Measurements from ENCODE around the gene WASL. TPM values are rescaled to one million over a fixed set of nuclear protein-coding genes. Genes with fewer than 3 reads are reported as not detected.
"Not testable (repeated sequence)": the region's sequence is repeated elsewhere in the genome, so short reads cannot be mapped to it uniquely, and the experiment has no call there.

Gene WASL
- total RNA-seq, 6 experiments from 2014 or later = 22.7 to 27.6 (median 26.5) TPM

DNA sequence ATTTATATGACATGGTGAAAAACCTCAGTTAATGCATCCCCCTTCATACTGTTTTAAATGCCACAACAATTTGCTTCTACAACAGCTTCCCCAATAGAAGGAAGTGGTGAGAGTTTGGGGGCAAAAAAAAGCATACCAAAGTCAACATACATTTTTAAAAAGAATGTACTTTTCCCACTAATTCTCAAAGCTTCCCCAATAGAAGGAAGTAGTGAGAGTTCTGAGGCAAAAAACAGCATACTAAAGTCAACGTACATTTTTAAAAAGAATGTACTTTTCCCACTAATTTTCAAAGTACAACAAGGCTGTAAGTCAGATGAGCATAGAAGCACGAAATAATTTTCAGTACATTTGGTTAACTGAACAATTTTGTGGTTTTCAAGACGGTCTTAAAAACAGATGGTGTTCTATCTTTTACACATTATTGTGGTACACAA is 24.0 kb downstream of the WASL start:
- Mint-ChIP-seq H3K27me3 (ENCODE audit: insufficient read depth) (no peaks in the 10 kb centered on the region), H3K27ac (no peak overlapping the region), H3K36me3 (ENCODE audit: low read depth) (no peaks in the 10 kb centered on the region), H3K4me1 (ENCODE audit: low read depth) (peaks cover 59% of the 10 kb centered on the region), H3K9me3 (no peaks in the 10 kb centered on the region), H3K4me3 (no peak overlapping the region)
- TF ChIP-seq, protein P1, sequence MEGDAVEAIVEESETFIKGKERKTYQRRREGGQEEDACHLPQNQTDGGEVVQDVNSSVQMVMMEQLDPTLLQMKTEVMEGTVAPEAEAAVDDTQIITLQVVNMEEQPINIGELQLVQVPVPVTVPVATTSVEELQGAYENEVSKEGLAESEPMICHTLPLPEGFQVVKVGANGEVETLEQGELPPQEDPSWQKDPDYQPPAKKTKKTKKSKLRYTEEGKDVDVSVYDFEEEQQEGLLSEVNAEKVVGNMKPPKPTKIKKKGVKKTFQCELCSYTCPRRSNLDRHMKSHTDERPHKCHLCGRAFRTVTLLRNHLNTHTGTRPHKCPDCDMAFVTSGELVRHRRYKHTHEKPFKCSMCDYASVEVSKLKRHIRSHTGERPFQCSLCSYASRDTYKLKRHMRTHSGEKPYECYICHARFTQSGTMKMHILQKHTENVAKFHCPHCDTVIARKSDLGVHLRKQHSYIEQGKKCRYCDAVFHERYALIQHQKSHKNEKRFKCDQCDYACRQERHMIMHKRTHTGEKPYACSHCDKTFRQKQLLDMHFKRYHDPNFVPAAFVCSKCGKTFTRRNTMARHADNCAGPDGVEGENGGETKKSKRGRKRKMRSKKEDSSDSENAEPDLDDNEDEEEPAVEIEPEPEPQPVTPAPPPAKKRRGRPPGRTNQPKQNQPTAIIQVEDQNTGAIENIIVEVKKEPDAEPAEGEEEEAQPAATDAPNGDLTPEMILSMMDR (IDR thresholded peaks at IDR 0.05) = no peak
- DNase-seq = no peak

DNA sequence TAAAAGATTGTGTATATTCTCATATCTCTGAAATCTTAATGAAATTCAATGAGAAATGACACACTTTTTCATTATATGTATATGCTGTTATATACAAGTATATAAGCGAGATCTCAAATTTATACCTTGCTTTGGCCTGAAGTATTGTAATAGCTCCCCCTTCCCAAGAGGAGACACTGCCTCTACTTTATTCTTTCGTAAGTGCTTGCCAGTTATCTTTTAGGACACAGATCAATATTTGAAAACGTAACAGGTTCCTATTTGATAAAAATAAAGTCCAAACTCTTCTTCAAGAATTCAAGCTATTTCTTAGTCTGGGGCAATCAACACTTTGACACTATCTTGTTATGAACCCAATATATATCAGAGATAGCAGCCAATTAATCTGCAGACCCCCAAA is 24.9 kb downstream of the WASL start:
- H3K27me3 Mint-ChIP-seq (ENCODE audit: insufficient read depth) = no peaks in the 10 kb centered on the region
- peaks cover 58% of the 10 kb centered on the region for H3K4me1 Mint-ChIP-seq (ENCODE audit: low read depth)
- no peak overlapping the region for H3K27ac Mint-ChIP-seq
- H3K9me3 Mint-ChIP-seq = no peaks in the 10 kb centered on the region
- no peaks in the 10 kb centered on the region for H3K36me3 Mint-ChIP-seq (ENCODE audit: low read depth)
- H3K4me3 Mint-ChIP-seq = no peak overlapping the region
- TF ChIP-seq, protein P1 (IDR thresholded peaks at IDR 0.05) = no peak
- no peak for DNase-seq

DNA sequence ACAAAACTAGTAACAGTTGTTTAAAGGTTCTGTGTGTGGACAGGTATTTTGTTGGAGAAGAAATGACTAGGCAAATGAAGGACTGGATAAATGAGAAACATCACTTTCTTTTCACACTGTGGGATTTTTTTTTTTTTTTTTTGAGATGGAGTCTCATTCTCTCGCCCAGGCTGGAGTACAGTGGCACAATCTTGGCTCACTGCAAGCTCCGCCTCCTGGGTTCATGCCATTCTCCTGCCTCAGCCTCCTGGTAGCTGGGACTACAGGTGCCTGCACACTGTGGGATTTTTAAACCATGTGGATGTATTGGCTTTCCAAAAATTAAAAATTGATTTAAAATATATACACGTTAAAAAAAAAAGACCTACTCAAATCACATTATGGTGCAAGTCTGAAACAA is 28.3 kb downstream of the WASL start:
- H3K9me3 Mint-ChIP-seq; H3K4me3 Mint-ChIP-seq; DNase-seq; H3K36me3 Mint-ChIP-seq (ENCODE audit: low read depth); H3K27ac Mint-ChIP-seq; H3K27me3 Mint-ChIP-seq (ENCODE audit: insufficient read depth): not testable (repeated sequence)
- H3K4me1 Mint-ChIP-seq (ENCODE audit: low read depth) = peaks cover 38% of the 10 kb centered on the region

DNA sequence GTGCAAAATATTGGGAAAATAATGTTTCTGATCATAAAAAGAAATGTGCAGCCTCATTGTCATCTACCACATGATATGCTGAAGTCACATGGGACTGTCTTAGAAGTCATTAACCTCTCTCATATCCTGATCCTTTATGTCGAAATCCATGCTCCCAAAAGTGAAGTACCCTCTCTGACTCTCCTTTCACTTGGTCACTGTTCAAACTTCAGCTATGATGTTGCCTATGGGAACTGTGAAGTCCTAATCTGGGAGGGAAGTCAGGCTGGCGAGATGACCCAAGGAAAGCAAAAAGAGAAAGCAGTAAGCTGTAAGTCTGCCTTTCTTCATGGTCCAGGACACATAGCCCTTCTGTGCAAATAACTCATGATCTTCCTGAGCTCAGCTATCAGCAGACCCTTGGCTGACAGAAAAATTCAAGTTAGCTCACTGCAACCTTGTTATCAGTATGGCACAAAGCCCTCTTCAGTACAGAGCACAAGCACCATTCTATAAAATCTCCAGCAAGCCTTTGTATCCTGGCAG is 29.5 kb downstream of the WASL start:
- no peak overlapping the region for H3K27ac Mint-ChIP-seq
- TF ChIP-seq, protein P1 (IDR thresholded peaks at IDR 0.05) = no peak
- H3K9me3 Mint-ChIP-seq = no peaks in the 10 kb centered on the region
- DNase-seq = no peak
- H3K4me1 Mint-ChIP-seq (ENCODE audit: low read depth) = peaks cover 42% of the 10 kb centered on the region
- no peaks in the 10 kb centered on the region for H3K27me3 Mint-ChIP-seq (ENCODE audit: insufficient read depth)
- no peaks in the 10 kb centered on the region for H3K36me3 Mint-ChIP-seq (ENCODE audit: low read depth)
- H3K4me3 Mint-ChIP-seq = no peak overlapping the region

DNA sequence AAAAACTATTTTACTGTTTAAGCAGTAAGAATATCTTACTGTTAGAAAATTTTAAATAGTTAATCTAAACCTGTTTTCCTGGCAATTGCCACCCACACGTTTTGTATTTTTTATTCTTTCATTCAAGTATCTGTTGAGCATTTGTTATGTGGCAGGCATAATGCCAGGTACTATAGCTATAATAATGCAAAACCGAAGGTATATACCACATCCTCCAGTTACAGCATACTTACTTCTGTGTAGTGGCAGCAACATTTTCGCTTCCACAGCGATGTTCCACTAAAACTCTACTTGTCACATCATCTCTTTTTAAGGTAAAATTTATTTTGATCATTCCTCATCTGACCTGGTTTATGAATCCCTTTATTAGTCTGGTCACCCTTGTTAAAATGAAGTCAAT is 30.0 kb downstream of the WASL start:
- Mint-ChIP-seq H3K9me3 (no peaks in the 10 kb centered on the region), H3K4me1 (ENCODE audit: low read depth) (peaks cover 42% of the 10 kb centered on the region), H3K27me3 (ENCODE audit: insufficient read depth) (no peaks in the 10 kb centered on the region), H3K4me3 (no peak overlapping the region), H3K36me3 (ENCODE audit: low read depth) (no peaks in the 10 kb centered on the region), H3K27ac (no peak overlapping the region)
- TF ChIP-seq, protein P1 (IDR thresholded peaks at IDR 0.05) = no peak
- no peak for DNase-seq

DNA sequence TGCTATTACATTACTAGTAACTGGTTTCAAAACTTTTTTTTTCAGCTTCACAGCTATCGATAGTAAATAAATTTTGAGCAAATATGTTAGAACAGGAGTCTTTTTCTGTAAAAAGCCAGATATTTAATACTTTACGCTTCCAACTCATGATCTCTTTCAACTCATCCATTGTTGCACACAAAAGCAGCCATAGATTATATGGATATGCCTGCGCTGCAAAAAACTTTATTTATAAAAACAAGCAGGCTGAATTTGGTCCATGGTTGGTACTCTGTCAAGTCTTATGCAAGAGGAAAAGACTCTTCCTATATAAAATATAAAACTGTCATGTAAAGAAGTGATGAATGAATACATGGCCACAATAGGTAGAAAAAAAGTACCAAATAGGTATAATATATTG is 31.1 kb downstream of the WASL start:
- Mint-ChIP-seq H3K27me3 (ENCODE audit: insufficient read depth) (no peaks in the 10 kb centered on the region), H3K4me3 (no peak overlapping the region), H3K27ac (no peak overlapping the region), H3K36me3 (ENCODE audit: low read depth) (no peaks in the 10 kb centered on the region), H3K4me1 (ENCODE audit: low read depth) (peaks cover 48% of the 10 kb centered on the region), H3K9me3 (no peaks in the 10 kb centered on the region)
- TF ChIP-seq, protein P1 (IDR thresholded peaks at IDR 0.05) = no peak
- no peak for DNase-seq

Measured in HFFc6 (cell line).